Measurements from ENCODE around the gene EBF3.
A peak's percentile ranks its signal among the peaks of the same experiment; 100 is the strongest.

Gene EBF3

DNA sequence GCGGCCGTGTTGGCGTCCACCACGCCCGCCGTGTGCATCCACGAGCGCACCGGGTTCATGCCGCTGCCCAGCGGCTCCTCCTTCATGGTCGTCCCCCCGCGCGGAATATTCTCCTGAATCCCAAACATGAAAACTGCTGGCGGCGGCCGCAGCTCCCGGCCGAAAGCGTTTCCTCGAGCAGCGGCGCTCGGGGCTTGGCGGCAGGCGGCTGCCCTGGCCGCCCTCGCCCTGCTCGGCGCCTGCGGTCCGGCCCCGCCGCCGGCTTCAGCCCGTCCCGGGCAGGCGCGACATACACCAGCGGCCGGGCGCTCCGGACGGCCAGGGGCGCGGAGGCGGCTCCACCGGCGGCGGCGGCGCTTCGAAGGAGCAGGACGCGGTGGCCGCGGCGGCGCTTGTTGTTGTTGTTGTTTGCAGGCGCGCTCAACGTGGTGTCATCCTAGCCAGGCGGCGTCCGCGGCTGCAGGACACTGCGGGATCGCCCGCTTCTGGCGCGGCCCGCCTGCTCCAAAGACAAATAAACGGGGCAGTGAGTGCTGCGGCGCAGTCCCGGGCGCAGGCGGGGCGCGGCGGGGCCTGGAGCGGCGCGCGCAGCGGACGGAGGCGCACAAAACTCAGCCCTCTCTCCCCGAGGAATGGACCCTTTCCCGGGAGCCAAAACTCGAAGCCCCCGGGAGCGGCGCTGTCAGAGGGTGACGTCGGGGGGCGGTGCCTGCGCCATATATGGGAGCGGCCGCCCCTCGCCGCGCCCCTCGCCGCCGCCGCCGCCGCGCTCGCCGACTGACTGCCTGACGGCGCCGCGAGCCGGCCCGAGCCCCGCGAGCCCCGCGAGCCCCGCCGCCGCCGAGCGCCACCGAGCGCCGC, at the start of gene EBF3:
TSS of gene EBF3 (minus strand) at position 634 of the 861 bp plus-strand sequence. CDS start at position 128, 506 bp downstream.
- peak; percentile 48 for DNase-seq (ENCODE audit: insufficient read length, low spot score)
- FAIRE-seq, result no peak

GRCh38 chr10:130013335-130014262, 49.5 kb upstream of the EBF3 start:
- DNase-seq (ENCODE audit: insufficient read length, low spot score) (no peak), FAIRE-seq (no peak)

- DNase-seq (ENCODE audit: insufficient read length, low spot score), result no peak
- FAIRE-seq, result no peak
Observed at GRCh38 chr10:130012129-130012528, 48.1 kb upstream of the EBF3 start.

DNA sequence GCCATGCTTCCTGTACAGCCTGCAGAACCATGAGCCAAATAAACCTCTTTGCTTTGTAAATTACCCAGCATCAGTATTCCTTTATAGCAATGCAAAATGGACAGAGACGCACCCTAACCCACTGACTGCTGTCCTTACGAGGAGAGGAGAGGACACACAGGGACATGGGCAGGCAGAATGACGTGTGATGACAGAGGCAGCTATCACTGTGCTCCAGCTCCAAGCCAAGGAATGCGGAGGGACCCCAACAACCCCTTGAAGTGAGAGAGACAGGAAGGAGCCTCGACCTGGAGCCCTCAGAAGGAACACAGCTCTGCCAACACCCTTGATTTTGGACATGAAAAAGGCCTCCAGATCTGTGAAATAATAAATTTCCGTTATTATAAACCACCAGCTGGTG, 46.6 kb upstream of the EBF3 start:
- DNase-seq (ENCODE audit: insufficient read length, low spot score), result no peak
- no peak for FAIRE-seq

DNA sequence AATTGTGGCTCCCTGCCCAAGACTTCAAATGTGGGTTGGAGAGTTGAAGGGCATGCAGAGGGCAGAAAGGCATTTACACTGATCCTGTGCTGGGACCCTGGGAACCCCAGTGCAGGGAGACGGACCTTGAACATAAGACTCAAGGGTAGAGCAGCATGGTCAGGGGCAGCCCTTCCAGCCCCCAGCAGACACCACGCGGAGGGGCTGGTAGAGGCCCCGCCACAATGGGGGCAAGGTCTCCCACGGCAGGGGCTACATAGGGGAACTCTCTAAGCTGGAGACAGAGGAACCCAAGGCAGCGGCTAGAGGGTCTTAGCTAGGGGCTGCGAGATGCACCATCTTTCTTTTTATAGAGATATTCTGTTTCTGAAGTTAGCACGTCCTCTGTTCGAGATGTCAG, 45.2 kb upstream of the EBF3 start:
- DNase-seq (ENCODE audit: insufficient read length, low spot score), result no peak
- FAIRE-seq, result no peak

- FAIRE-seq (no peak), DNase-seq (ENCODE audit: insufficient read length, low spot score) (no peak)
Observed at GRCh38 chr10:130003787-130004613, 39.9 kb upstream of the EBF3 start.

- no peak for DNase-seq (ENCODE audit: insufficient read length, low spot score)
- FAIRE-seq, result no peak
Observed at GRCh38 chr10:130003166-130003565, 39.1 kb upstream of the EBF3 start.

DNA sequence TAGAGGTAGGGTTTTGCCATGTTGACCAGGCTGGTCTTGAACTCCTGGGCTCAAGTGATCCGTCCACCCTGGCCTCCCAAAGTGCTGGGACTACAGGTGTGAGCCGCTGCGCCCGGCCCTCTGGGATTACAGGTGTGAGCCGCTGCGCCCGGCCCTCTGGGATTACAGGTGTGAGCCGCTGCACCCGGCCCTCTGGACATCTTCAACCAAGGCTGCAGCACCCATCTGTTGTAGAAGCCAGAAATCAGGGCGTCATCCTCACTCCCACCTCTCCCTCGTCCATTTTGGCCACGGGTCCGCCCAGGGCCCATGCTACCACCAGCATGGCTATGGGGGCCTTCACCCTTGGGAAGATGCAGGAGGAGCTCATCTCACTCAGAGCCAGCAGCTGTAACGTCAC, 38.5 kb upstream of the EBF3 start:
- FAIRE-seq (no peak), DNase-seq (ENCODE audit: insufficient read length, low spot score) (no peak)

GRCh38 chr10:130000918-130001317, 36.8 kb upstream of the EBF3 start:
- DNase-seq (ENCODE audit: insufficient read length, low spot score), result no peak
- no peak for FAIRE-seq

DNA sequence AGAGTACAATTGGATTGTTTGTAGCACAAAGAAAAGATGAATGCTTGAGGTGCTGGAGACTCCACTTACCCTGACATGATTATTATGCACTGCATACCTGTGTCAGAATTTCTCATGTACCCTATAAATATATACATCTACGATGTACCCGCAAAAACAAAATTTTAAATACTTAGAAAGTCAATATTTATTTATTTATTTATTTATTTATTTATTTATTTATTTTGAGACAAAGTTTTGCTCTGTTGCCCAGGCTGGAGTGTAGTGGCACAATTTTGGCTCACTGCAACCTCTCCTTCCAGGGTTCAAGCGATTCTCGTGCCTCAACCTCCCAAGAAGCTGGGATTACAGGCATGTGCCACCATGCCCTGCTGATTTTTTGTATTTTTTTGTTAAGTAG, 35.1 kb upstream of the EBF3 start:
- FAIRE-seq, result no peak
- DNase-seq (ENCODE audit: insufficient read length, low spot score), result no peak

DNA sequence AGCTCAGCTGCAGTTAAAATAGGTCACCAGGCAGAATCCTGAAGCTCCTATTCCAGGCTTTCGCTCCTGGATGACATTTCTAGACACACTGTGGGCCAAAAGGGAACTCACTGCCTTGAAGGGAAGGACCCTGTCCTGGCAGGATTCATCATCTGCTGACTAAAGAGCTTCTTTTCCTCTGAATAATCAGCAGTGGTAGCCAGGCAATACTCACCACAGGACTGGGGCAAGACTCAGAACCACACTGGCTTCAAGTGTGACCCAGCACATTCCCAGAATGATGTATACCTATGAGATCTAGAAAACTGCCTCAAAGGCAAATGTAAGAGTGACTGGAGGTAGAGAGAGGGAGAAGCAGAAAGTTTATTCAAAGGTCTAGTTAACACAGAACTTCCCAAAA, 29.5 kb upstream of the EBF3 start:
- no peak for FAIRE-seq
- no peak for DNase-seq (ENCODE audit: insufficient read length, low spot score)

- DNase-seq (ENCODE audit: insufficient read length, low spot score), result no peak
- FAIRE-seq, result no peak
Observed at GRCh38 chr10:129992356-129992755, 28.3 kb upstream of the EBF3 start.

GRCh38 chr10:129982825-129983224, 18.8 kb upstream of the EBF3 start:
- no peak for FAIRE-seq
- DNase-seq (ENCODE audit: insufficient read length, low spot score), result no peak

- DNase-seq (ENCODE audit: insufficient read length, low spot score) (no peak), FAIRE-seq (no peak)
Observed at GRCh38 chr10:129978980-129979379, 14.9 kb upstream of the EBF3 start.

DNA sequence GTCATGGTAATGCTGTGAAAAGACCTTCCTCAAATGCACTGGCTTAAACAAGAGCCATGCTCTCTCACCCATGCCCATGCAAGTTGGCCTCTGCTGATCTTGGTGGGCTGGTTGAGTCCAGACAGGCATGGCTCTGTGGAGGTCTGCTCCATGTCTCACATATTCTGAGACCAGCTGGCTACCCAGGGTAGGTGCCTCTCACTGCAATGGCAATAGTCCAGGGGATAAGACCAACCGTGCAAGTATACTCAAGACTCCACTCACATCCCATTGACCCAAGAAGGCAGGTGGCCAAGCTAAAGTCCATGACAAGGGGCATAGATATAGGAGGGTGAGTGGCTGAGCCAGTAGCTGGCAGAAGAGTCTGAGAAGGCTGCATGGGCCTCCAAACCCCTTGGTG, 14.2 kb upstream of the EBF3 start:
- DNase-seq (ENCODE audit: insufficient read length, low spot score) (no peak), FAIRE-seq (no peak)

DNA sequence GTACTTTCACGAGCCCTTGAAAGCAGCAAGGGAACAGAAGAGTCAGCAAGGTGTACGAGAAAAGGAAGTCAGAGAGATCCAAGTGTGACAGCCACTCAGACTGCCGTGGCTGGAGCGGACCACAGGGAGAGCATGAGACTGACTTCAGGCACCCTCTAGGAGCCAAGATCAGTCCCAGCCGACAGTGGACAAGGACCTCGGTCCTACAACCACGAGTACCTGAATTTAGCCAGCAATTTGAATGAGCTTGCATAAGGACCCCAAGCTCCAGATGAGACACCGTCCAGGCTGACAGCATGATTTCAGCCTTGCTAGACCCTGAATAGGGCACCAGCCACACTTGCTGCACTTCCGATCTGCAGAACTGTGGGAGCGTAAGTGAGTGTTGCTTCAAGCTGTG, 13.7 kb upstream of the EBF3 start:
- DNase-seq (ENCODE audit: insufficient read length, low spot score) (no peak), FAIRE-seq (no peak)

- DNase-seq (ENCODE audit: insufficient read length, low spot score) (no peak), FAIRE-seq (no peak)
Observed at GRCh38 chr10:129973674-129974059, 9.6 kb upstream of the EBF3 start.

- no peak for DNase-seq (ENCODE audit: insufficient read length, low spot score)
- no peak for FAIRE-seq
Observed at GRCh38 chr10:129972966-129973673, 9.0 kb upstream of the EBF3 start.

DNA sequence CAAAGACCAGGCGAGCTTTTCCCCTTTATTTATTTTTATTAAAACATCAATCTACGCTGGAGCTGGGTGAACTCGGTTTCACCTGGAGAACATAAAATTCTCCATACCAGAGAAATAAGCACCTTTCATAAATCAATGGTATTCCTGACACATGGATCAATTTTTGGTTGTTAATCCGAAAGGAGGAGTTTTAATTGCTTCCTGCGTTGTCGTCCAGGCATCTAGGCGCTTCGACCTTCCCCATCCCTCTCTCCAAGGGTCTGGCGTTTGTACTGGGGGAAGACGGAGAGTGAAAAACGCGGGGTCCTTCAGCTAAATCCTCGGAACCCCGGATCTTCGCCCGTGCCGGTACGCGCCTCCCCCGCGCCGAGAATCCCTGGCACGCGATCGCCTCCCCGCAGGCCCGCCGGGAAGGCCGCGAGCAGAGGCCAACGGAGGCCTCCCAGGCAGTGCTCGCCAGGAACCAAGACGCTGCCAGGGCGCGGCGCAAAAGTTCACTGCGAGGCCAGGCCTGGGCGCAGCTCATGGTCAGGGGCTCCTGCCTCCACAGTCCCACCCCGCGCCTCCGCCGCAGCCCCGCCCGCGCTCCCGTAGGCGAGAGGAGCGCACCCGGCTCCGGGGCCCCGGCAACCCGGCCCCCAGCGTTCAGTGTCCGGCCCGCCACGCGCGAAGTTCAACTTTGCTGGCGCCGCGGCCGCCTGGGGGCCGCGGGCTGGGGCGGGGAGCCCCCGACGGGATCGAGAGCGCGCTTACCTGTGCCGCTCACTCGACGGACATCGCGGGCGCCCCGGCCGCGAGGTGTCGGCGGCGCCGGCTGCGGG, 8.3 kb upstream of the EBF3 start:
- no peak for DNase-seq (ENCODE audit: insufficient read length, low spot score)
- no peak for FAIRE-seq

All from HTR-8/SVneo (cell line).